Activated T-helper 17 cell treated with anti-CD3 and anti-CD28 coated beads, Interleukin-2, amount 50 U/mL, for 72 hours (primary cell): ENCODE data around the gene SLC2A6. TPM values are rescaled to one million over a fixed set of nuclear protein-coding genes. Genes with fewer than 3 reads are reported as not detected.

Experiments used
- ATAC-seq: fragments of 150-1000 bp; cut with Tn5 transposase; replicated peaks from 2 replicates; pipeline ENCODE4 v1.10.0; 2021; ENCODE audit warnings: mild to moderate bottlenecking, moderate library complexity
- H3K27ac Mint-ChIP-seq: one replicate; pipeline ENCODE4 v1.8.0; 2022; ENCODE audit warnings: mixed read lengths
- H3K27me3 Mint-ChIP-seq: one replicate; pipeline ENCODE4 v1.8.0; 2022; ENCODE audit warnings: mixed read lengths
- H3K36me3 Mint-ChIP-seq: one replicate; pipeline ENCODE4 v1.8.0; 2022; ENCODE audit warnings: low read depth, mild to moderate bottlenecking, mixed read lengths
- H3K4me1 Mint-ChIP-seq: one replicate; pipeline ENCODE4 v1.8.0; 2022; ENCODE audit warnings: mixed read lengths
- H3K4me3 Mint-ChIP-seq: one replicate; pipeline ENCODE4 v1.8.0; 2022; ENCODE audit warnings: mild to moderate bottlenecking, mixed read lengths
- H3K9me3 Mint-ChIP-seq: one replicate; pipeline ENCODE4 v1.8.0; 2022; ENCODE audit warnings: mixed read lengths
- total RNA-seq, 2 donors: library from RNA; stranded (reverse); gene quantifications; one replicate each; pipeline ENCODE4 v1.2.3, GENCODE V29; 2022

SLC2A6 gene
- total RNA-seq, 2 donors from 2014 or later: 1.2 to 1.4 TPM

DNA sequence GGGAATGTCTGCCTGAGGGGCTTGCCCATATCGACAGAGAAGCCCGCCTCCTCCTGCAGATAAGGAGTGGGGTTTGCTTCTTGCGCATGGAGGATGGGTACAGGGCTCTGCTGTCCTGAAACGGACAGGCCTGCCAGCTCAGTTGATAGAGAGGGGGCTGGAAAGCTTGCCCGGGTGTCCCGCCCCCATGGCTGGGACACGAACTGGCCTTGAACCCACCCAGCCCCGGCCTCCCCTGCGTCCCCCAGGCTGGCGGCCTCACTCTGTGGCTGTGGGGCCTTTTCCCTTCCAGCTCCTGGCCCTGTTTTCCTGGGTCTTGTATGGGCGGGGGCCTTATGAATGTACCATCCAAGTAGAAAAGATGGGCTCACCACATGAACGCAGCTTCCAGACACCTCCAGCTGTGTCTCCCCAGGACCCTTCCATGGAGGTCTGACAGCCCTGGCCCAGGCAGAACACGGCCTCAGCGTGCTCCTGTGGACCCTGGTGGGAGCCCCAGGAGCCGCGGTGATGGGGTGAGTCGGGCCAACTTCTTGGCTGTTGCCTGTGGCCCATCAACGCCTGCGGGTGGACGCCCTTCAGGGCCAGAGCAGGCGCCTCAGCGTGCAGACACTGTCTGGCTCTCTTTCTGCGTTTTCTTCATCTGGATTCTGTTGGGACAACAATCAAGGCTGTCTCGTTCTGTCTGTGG, 15.9 kb upstream of the SLC2A6 start:
- H3K4me3 Mint-ChIP-seq: no peak overlapping the region
- peaks cover 8% of the 10 kb centered on the region for H3K27me3 Mint-ChIP-seq
- H3K4me1 Mint-ChIP-seq: no peaks in the 10 kb centered on the region
- no peaks in the 10 kb centered on the region for H3K36me3 Mint-ChIP-seq
- no peak for ATAC-seq
- no peak overlapping the region for H3K27ac Mint-ChIP-seq
- no peaks in the 10 kb centered on the region for H3K9me3 Mint-ChIP-seq

DNA sequence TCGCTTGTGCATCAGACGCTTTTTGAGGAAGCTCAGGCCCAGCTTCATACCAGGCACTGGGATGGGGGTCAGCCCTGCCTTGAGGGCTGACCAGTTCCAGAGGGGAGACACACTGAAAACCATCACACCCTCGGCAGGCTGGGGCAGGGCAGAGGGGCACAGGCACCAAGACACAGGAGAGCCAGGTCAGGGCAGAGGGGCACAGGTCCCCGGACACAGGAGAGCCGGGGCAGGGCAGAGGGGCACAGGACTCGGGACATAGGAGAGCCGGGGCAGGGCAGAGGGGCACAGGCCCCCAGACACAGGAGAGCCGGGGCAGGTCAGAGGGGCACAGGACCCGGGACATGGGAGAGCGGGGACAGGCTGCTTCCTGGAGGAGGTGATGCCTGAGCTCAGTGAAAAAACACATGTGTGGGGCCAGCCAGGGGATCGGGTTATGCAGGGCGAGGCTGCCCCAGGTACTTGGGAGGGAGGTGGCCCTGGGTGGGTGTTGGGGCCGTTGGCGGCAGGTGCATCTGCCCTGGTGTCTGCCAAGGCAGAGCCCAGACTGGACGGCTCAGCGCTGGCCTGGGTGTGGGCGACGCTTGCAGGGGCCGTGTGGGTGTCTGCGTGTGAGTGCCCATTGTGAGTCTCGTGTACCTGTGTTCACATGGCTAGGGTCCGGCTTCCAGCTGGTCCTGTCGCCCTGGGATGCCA, 15.1 kb upstream of the SLC2A6 start:
- no peak overlapping the region for H3K4me3 Mint-ChIP-seq
- ATAC-seq: no peak
- peaks cover 8% of the 10 kb centered on the region for H3K27me3 Mint-ChIP-seq
- no peaks in the 10 kb centered on the region for H3K9me3 Mint-ChIP-seq
- no peak overlapping the region for H3K27ac Mint-ChIP-seq
- no peaks in the 10 kb centered on the region for H3K36me3 Mint-ChIP-seq
- H3K4me1 Mint-ChIP-seq: no peaks in the 10 kb centered on the region

DNA sequence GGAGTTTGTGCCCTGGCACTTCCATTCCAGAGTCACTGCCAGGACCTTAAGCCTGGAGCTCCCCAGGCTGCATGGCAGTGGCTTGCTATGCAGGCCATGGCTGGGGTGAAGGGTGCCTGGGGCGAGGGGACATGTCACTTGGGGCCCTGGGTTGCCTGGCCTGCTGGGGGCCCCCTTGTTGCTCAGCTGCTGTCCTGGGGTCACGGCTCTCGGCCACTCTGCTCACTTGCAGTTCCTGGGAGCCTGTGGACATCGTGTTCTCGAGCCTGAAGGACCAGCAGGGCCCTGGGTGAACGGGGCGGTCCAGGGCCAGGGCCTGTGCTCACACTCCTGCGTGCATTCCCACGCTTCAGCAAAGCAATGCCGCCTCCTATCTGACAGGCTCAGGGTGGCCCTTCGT, 14.5 kb upstream of the SLC2A6 start:
- ATAC-seq: no peak
- H3K36me3 Mint-ChIP-seq: no peaks in the 10 kb centered on the region
- no peak overlapping the region for H3K27ac Mint-ChIP-seq
- no peaks in the 10 kb centered on the region for H3K4me1 Mint-ChIP-seq
- no peaks in the 10 kb centered on the region for H3K9me3 Mint-ChIP-seq
- peaks cover 5% of the 10 kb centered on the region for H3K27me3 Mint-ChIP-seq
- no peak overlapping the region for H3K4me3 Mint-ChIP-seq

DNA sequence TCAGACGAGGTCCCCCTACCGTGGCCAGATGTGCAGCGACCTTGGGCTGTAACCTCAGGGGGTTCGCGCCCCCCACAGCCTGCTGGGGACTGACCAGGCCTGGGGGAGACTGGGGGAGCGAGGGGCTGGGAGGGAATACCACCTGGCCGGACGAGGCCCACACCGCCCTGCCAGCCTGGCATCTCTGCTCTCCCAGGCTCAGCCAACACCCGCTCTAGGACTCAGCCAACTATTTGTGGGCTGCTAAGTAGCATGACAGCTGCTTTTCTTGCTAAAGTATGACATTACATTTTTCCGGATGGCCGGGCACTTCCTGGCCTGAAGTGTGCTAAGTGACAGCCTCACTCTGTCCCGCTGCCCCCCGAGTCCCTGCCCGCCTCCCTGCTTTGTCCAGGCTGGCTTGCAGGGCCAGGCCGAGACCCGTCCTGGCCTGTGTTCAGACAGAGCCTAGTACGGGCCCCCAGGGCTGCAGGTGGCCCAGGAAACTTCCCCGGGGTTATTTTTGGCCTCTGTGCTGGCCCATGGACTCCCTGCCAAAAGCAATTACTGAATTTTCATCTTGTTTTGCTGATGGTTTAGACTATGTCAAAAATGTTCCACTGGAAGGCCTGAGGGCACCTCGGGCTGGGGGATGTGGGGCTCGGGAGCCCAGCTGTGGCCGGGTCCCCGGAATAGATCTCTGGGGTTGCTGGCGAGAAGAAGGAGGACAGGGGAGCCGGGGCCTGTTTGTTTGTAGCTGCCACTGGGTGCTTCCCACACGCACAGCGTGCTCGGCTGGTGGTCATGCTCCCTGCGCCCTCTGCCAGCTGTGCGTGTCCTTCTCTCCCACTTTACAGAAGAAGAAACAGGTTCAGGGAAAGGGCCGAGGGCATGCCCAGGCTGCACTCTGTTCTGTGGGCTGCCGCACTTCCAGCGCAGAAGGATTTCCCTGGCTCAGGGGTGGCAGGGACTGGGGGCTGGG, 13.4 kb upstream of the SLC2A6 start:
- H3K27ac Mint-ChIP-seq: no peak overlapping the region
- H3K4me1 Mint-ChIP-seq: no peaks in the 10 kb centered on the region
- no peak for ATAC-seq
- H3K36me3 Mint-ChIP-seq: no peaks in the 10 kb centered on the region
- no peak overlapping the region for H3K4me3 Mint-ChIP-seq
- H3K27me3 Mint-ChIP-seq: no peaks in the 10 kb centered on the region
- H3K9me3 Mint-ChIP-seq: no peaks in the 10 kb centered on the region

DNA sequence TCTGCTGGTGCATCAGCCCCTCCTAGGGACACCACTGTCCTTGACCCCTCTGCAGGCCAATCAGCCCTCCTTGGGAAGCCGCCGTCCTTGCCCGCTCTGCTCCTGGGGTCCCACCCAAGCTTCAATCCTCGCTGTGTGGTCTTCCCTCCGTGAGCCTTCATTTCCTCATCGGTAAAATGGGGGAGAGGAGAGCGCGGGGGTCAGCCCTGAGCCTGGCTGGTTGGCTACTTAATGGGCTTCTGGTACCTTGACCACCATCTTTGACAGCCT, 12.7 kb upstream of the SLC2A6 start:
- H3K27me3 Mint-ChIP-seq: no peaks in the 10 kb centered on the region
- H3K27ac Mint-ChIP-seq: no peak overlapping the region
- no peak overlapping the region for H3K4me3 Mint-ChIP-seq
- H3K4me1 Mint-ChIP-seq: no peaks in the 10 kb centered on the region
- no peak for ATAC-seq
- H3K36me3 Mint-ChIP-seq: no peaks in the 10 kb centered on the region
- no peaks in the 10 kb centered on the region for H3K9me3 Mint-ChIP-seq

DNA sequence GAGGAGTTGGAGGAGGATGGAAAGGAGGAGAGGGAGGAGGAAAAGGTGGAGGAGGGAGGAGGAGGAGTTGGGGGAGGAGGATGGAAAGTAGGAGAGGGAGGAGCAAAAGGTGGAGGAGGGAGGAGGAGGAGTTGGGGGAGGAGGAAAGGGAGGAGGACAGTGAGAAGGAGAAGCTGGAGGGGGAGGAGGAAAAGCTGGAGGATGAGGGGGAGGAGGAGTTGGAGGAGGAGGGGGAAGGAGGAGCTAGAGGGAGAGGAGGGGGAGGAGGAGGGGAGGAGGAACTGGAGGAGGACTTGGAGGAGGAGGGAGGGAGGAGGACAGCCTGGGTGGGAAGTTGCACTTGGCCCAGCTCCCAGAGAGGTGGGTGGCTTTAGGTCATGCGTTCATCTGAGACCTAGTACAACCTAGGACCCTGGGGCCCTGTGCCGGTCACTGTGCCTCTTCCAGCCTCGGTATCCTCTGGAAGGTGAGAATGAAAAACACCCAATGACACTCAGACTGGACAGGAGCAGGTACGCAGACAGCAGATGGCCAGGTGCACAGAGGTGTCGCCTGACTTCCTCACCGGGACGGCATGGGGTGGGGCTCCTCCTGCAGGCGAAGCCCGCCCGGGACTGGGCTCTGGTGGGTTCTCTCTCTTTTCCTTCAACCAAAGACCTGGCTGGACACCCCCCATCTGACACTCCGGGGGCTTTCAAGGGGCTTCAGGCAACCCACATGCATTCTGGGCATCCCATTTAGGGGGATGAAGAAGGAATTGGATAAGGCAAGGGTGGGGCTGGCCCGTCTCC, 12.2 kb upstream of the SLC2A6 start:
- no peaks in the 10 kb centered on the region for H3K9me3 Mint-ChIP-seq
- H3K27me3 Mint-ChIP-seq: no peaks in the 10 kb centered on the region
- no peak overlapping the region for H3K4me3 Mint-ChIP-seq
- no peaks in the 10 kb centered on the region for H3K4me1 Mint-ChIP-seq
- no peak for ATAC-seq
- no peaks in the 10 kb centered on the region for H3K36me3 Mint-ChIP-seq
- H3K27ac Mint-ChIP-seq: no peak overlapping the region

DNA sequence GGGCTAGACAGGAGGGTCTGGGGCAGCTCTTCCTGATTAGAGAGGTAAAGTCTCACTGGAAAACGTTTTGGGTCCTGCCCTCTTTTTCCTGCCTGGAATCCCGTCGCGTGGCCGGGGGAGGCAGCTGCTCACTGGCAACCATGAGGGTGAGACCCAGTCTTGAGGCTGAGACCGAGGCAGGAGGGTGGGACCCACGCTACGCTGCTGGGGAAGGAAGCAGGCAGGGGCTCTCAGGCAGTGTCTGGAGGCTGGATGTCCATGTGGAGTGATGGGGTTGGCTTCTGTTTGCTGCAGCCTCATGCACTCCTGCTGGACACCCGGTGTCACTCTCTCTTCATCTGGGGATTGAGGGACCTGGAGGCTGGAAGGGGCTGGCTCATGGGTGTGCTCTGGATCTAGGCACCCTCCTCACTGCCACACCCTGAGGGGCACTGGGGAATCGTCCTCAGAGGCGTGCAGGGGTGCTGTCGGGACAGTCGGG, 11.3 kb upstream of the SLC2A6 start:
- Mint-ChIP-seq H3K9me3 (no peaks in the 10 kb centered on the region), H3K27me3 (no peaks in the 10 kb centered on the region), H3K4me3 (no peak overlapping the region), H3K27ac (no peak overlapping the region), H3K4me1 (no peaks in the 10 kb centered on the region), H3K36me3 (no peaks in the 10 kb centered on the region)
- ATAC-seq: no peak

DNA sequence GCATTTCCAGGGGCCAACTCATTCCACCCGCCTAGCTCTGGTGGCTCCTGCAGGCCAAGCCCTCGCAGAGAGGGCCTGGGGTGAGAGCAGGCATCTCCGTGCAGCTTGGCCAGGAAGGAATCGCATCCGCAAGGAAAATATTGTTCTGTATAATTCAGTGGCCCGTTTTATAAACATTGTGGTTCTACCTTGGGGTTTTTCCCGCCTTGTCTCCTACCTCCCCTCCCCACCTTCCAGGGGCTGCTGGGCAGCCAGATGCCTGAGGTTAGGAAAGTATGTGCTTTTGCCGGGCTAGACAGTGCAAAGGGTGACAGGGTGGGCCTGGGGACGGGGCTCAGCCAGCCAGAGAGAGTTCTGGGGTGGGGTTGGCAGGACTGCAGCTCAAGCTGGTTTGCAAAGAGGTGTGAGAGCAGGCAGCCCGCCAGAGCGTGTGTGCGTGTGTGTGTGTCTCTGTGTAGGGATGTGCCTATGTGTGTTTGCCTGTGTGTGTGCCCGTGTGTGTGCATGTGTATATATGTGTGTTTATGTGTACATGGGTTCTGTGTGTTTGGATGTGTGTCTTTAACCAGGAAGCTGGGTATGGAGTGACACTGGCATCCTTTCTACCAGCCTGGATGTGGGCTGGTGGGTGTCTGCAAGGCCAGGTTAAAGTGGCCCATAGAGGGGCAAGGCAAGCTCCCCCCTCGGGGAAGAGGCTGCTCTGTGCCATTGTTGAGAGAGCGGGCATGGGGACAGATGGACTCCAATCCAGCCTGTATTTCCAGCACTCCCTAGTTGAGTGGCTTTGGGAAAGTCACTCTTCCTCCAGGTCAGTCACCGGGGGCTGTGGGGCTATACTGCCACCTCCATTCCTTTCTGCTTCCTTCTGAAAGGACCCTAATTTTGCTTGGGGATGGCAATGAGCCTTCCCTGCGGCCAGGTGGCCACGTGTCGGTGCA, 10.6 kb upstream of the SLC2A6 start:
- Mint-ChIP-seq H3K4me1 (no peaks in the 10 kb centered on the region), H3K27ac (no peak overlapping the region), H3K4me3 (no peak overlapping the region), H3K9me3 (no peaks in the 10 kb centered on the region), H3K36me3 (no peaks in the 10 kb centered on the region), H3K27me3 (no peaks in the 10 kb centered on the region)
- ATAC-seq: no peak

DNA sequence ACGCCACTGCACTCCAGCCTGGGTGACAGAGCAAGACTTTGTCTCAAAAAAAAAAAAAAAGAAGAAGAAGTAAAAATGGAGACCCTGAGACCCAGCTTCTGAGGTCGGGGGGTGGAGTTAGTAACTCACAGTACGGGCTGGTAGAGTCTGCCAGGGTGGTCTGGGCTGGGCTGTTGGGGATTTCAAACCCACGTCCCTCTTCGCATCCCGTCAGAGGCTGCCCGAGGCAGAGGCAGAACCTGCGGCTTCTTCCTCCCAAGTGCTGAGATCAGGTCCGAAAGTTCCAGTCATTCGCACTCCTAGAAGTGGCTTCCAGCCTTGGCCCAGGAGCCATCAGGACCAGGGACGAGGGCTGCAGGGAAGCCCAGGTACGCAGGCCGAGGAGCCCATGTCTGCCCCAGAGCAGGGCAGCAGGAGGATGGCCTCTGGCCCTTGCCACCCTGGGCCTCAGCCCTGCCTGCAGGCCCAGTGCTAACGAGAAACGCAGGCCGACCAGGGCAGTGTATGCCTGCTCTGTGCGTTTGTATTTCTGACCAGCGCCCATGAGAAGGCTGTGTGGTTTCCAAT, 9.9 kb upstream of the SLC2A6 start:
- no peak overlapping the region for H3K27ac Mint-ChIP-seq
- H3K9me3 Mint-ChIP-seq: no peaks in the 10 kb centered on the region
- no peaks in the 10 kb centered on the region for H3K4me1 Mint-ChIP-seq
- ATAC-seq: no peak
- H3K4me3 Mint-ChIP-seq: no peak overlapping the region
- no peaks in the 10 kb centered on the region for H3K27me3 Mint-ChIP-seq
- no peaks in the 10 kb centered on the region for H3K36me3 Mint-ChIP-seq

DNA sequence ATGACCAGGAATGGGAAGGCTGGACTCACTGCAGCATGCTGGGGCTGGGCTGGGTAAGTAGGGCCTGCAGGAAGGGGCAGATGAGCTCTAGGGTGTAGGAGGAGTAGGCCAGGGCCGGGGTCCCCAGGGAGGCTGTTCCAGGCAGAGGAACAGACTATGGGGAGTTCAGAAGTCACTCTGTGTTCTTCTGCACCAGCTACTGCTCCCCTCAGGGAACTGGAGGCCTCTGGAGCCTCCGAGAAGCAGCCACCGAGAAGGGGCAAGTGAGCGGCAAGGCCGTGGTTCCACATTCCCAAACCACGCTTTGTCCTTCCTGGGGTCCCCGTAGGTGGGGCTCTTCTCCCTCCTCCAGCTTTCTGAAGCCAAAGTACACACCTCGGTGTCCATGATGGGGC, 8.4 kb upstream of the SLC2A6 start:
- no peaks in the 10 kb centered on the region for H3K4me1 Mint-ChIP-seq
- H3K4me3 Mint-ChIP-seq: no peak overlapping the region
- H3K36me3 Mint-ChIP-seq: no peaks in the 10 kb centered on the region
- no peaks in the 10 kb centered on the region for H3K27me3 Mint-ChIP-seq
- no peaks in the 10 kb centered on the region for H3K9me3 Mint-ChIP-seq
- no peak for ATAC-seq
- no peak overlapping the region for H3K27ac Mint-ChIP-seq

DNA sequence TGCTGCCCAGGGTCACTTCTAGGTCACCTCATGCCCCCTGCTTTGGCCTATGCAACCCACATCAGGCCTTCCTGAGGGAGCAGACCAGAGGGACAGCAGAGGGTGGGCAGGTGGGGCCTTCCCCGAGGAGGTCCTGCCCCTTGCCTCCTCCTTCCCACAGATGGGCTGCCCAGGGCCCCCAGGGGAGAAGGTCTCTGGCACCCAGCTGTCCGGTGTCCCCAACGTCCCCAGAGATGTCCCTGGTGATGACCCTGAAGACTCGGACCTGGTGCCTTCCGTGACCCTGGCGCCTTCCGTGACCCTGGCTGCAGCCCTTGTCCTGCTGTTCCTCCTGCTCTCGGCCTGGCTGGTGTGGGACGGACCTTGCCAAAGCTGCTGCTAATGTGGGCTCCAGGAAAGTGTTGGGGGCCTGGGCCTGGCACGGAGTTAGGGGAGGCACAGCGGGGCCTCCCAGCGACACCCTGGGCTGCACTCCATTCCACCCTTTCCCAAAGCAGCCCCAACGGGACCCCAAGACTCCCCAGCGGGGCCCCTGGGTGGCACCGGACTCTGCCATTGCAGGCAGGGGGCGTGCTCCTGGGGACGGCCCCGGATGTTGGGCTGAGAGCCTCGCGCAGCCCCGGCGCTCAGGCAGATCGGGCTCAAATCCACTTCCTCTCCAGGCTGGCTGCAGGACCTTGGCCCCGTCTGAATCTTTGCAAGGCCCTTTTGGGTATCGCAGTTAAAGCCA, 6.8 kb upstream of the SLC2A6 start:
- no peaks in the 10 kb centered on the region for H3K36me3 Mint-ChIP-seq
- no peak overlapping the region for H3K27ac Mint-ChIP-seq
- no peak overlapping the region for H3K4me3 Mint-ChIP-seq
- no peaks in the 10 kb centered on the region for H3K4me1 Mint-ChIP-seq
- no peaks in the 10 kb centered on the region for H3K9me3 Mint-ChIP-seq
- ATAC-seq: peak; percentile 7
- no peaks in the 10 kb centered on the region for H3K27me3 Mint-ChIP-seq

DNA sequence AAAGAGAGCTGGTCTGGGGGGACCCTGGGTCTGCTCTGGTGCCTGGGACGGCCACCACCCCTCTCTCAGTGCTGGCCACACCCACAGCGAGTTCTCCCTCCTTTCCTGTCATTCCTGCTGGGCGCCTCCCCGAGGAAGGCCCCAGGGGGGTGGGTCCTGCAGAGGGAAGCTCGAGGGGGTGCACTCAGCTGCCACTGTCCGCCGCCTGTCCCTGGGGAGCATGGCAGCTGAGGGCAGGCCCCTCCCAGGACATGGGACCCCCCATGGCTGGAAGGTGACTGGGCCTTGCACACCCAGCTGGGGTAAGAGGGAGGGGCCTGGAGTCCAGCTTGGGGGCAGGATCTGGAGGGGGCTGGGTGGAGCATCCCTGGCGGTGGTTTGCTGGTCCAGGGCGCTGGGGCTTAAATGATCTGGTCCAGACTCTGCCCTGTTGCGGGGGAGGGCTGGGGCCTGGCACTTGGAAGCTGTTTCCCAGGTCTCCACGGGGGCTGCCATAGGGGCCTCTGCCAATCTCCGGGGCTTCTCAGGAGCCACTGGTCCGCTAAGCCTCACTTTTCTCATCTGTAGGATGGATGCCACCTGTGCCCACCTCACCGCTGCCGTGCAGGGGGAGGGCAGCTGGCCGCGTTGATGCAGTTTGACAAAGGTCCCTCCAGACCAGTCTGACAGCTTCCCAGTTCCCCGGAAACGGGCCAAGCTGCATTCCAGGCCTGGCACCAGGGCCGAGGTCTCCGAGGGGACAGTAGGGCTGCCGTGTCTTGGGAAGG, 6.0 kb upstream of the SLC2A6 start:
- Mint-ChIP-seq H3K27me3 (no peaks in the 10 kb centered on the region), H3K27ac (no peak overlapping the region), H3K9me3 (no peaks in the 10 kb centered on the region), H3K4me1 (no peaks in the 10 kb centered on the region), H3K4me3 (no peak overlapping the region), H3K36me3 (no peaks in the 10 kb centered on the region)
- ATAC-seq: no peak
